Measurements from ENCODE around the gene PLEKHG5. TPM values are rescaled to one million over a fixed set of nuclear protein-coding genes. Genes with fewer than 3 reads are reported as not detected.

Gene PLEKHG5
- 16.8 TPM for total RNA-seq
- long read RNA-seq, full-length matches to known transcripts: 5 of 19 reads
- long read RNA-seq, partial matches to known transcripts: 6 of 19 reads
- long read RNA-seq, other reads (novel, unspliced or antisense): 8 of 19 reads

DNA sequence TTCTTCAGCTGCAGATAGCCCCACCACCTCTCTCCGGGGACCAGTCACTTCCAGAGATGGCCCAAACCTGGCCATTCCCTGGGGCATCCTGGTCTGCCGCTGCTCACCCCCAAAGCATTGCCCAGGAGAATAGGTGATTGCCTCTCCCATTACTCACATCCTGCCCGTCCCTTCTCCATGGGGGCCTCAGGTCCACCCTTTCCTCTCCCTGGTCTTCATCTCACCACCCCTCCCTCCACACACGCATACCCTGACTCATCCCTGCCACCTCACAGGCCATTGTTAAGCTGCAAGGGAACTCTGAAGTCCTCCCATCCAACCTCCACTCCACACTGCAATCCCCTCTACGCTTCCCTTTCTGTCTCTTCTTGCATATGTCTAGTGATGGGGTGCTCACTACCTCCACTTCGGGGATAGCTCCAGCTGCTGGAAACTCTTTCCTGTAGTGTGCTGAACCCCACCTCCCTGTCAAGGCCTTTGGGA, at the start of gene PLEKHG5:
Gene PLEKHG5, minus strand, starts transcription at position 188 of the 483 bp plus-strand sequence. CDS start 14,096 bp downstream, outside the sequence.
- intact Hi-C loops (cut with DNase I): no loop called here
- DNase-seq (ENCODE audit: missing footprints) (no peak), ATAC-seq (no peak)

DNA sequence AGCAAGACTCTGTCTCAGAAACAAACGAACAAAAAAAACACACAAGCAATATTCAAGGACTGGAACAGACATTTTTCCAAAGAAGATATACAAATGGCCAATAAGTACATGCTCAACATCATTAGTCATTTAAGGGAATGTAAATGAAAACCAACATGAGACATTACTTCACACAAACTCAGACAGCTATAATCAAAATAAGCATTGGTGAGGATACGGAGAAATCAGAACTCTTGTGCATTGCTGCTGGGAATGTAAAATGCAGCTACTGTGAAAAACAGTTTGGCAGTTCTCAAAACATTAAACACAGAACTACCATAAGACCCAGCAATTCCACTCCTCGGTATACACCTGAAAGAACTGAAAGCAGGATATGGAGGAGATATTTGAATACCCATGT, 47.5 kb upstream of the PLEKHG5 start:
- DNase-seq (ENCODE audit: missing footprints): no peak

DNA sequence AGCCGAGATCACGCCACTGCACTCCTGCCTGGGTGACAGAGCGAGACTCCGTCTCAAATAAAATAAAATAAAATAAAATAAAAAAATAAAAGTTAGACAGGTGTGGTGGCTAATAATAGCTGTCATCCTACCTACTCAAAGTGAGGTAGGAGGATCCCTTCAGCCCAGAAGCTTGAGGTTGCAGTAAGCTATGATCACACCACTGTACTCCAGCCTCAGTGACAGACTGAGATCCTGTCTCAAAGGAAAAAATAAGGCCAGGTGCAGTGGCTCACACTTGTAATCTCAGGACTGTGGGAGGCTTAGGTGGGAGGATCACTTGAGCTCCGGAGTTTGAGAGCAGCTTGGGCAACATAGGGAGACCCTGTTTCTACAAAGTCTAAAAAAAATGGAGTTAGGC, 44.8 kb upstream of the PLEKHG5 start:
- intact Hi-C loops (cut with DNase I): no loop called here
- DNase-seq (ENCODE audit: missing footprints): no peak
- no peak for ATAC-seq

More for the DNA sequence above, 47.5 kb upstream of the PLEKHG5 start:
- ATAC-seq: no peak
- intact Hi-C loops (cut with DNase I): no loop called here

DNA sequence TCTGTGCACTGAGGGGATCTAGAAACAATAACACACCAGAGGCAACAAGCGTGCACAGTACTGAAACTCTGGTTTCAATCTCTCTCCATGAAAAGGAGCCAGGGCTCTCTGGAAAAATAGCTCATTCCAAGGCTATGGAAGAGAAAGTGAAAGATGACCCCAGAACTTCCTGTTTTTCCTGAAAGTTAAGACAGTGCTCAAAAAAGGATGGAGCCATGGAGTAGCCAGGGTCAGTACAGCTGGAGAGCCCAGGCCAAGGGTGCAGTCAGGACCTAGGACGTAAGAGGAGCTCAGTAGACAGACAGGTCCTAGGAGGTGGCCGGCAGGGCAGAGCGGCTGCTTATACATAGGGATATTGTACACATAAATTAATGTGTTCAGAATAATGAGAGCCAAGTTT, 43.7 kb upstream of the PLEKHG5 start:
- DNase-seq (ENCODE audit: missing footprints) (no peak), ATAC-seq (no peak)
- intact Hi-C loops (cut with DNase I): no loop called here

DNA sequence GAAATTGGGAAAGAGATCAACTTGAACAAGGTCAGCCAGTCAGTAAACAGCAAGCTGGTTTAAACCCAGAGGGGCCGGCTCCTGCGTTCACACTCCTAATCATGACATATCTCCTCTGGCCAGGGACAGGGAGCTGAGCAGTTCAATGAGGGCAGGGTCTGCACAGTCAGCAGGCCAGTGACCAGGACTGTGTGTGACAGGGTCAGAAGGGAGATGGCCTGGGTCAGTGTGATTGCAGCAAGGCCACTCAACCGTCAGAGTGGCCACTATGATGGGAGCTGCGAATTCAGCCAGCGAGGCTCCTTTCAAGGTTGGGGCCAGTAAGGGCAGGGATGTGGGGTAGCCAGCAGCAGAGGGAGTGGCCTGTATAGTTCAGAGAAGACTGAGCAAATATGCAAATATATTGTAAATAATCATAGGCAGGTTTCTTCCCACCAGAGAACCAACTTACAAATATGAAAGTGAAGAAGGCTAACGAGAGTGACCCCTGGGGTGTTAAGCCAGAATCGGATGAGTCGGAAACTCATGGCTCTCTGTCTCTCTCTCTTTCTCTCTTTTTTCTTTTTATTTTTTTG, 42.9 kb upstream of the PLEKHG5 start:
- ATAC-seq (no peak), DNase-seq (ENCODE audit: missing footprints) (no peak)
- intact Hi-C loops (cut with DNase I): no loop called here

- intact Hi-C loops (cut with DNase I): no loop called here
- ATAC-seq: no peak
- no peak for DNase-seq (ENCODE audit: missing footprints)
Measured at GRCh38 chr1:6531996-6532395, 40.5 kb upstream of the PLEKHG5 start.

- intact Hi-C loops (cut with DNase I): no loop called here
- ATAC-seq: no peak
- DNase-seq (ENCODE audit: missing footprints): no peak
Measured at GRCh38 chr1:6530504-6531160, 39.2 kb upstream of the PLEKHG5 start.

- DNase-seq (ENCODE audit: missing footprints): no peak
- ATAC-seq: no peak
- intact Hi-C loops (cut with DNase I): no loop called here
Measured at GRCh38 chr1:6528492-6528891, 37.0 kb upstream of the PLEKHG5 start.

DNA sequence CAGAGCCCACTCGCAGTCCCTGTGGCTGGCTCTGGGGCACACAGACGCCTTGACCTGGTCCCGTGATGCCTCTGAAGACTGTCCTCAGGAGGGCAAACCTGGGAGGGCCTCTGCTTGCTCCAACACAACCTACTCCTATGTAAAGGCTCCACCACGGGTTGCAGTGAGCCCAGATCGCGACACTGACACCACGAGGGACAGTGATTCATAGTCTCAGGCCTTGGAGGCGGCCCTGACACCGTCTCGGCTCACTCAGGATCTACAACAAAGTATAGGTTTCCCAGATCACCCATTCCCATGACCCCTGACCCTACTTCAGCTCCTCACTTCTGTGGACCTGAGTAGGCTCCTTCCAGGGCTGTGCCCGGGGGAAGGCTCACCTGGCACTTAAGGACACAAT, 34.8 kb upstream of the PLEKHG5 start:
- ATAC-seq (no peak), DNase-seq (ENCODE audit: missing footprints) (no peak)
- intact Hi-C loops (cut with DNase I): no loop called here

- no peak for DNase-seq (ENCODE audit: missing footprints)
- peak; percentile 63 for ATAC-seq
- intact Hi-C loops (cut with DNase I): loop anchor here (2.0 kb wide), 1 partner anchor 35 kb away; no protein-coding TSS in a partner anchor
Measured at GRCh38 chr1:6523566-6523965, 32.1 kb upstream of the PLEKHG5 start.

GRCh38 chr1:6521536-6521935, 30.1 kb upstream of the PLEKHG5 start:
- no peak for ATAC-seq
- intact Hi-C loops (cut with DNase I): no loop called here
- DNase-seq (ENCODE audit: missing footprints): peak; percentile 32

- intact Hi-C loops (cut with DNase I): no loop called here
- peak; percentile 71 for DNase-seq (ENCODE audit: missing footprints)
- ATAC-seq: peak; percentile 73
Measured at GRCh38 chr1:6519935-6520671, 28.6 kb upstream of the PLEKHG5 start.

- peak; percentile 69 for DNase-seq (ENCODE audit: missing footprints)
- ATAC-seq: peak; percentile 41
- intact Hi-C loops (cut with DNase I): no loop called here
Measured at GRCh38 chr1:6519491-6519934, 28.0 kb upstream of the PLEKHG5 start.

DNA sequence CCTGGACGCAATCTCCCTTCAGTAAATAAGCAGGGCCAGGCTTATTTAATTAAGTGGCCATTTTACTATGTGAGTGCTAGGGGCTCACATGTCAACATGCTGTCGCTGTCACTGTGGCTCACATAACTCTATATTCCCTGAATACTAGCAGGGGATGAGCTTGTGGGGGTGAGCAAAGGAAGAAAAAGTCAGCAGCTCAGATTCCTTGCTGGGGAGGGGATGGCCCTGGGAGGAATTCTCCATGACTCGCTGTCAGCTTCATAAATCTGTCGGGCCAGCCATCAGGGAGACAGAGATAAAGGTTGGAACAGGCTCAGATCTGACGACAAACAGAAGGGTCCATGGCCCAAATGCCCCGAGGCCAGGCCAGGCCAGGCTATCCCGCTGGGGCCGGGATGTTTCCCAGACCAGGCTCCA, 26.0 kb upstream of the PLEKHG5 start:
- intact Hi-C loops (cut with DNase I): no loop called here
- no peak for ATAC-seq
- peak; percentile 33 for DNase-seq (ENCODE audit: missing footprints)

DNA sequence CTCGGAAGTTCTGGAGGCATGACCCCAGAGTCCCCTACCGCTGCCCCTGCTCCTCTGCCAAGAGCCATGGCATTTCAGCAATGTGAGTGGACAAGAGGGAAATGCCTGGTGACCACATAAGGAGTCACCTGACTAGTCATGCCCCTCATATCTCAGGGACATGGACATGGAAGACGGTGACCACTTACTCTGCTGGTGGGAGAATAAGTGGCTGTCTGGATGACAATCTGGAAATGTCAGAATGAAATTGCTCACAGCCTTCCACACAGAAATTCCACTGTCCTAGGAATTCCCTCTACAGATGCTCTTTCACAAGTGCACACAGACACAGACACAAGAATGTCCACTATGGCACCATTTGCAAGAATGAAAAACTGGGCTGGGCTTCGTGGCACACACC, 24.3 kb upstream of the PLEKHG5 start:
- ATAC-seq (no peak), DNase-seq (ENCODE audit: missing footprints) (peak; percentile 41)
- intact Hi-C loops (cut with DNase I): no loop called here

GRCh38 chr1:6513320-6513801, 21.9 kb upstream of the PLEKHG5 start:
- DNase-seq (ENCODE audit: missing footprints) (peak; percentile 53), ATAC-seq (peak; percentile 47)
- intact Hi-C loops (cut with DNase I): no loop called here

DNA sequence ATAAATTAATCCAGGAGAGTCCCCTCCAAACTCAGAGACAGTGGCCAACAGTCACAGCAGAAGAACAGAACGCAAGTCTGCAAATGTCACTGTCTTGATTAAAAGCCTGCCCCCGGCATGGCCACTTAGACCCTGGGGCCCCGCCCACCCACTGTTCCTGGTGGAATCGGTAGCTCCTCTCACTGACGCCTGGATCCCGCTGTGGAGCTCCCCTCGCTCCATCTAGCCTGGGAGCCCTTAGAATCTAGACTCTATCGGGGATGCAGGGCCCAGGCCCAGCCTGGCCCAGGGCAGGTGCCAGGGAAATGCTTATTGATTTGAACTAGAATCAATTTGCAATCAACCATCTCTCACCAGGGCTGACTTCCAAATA, 21.4 kb upstream of the PLEKHG5 start:
- DNase-seq (ENCODE audit: missing footprints) (no peak), ATAC-seq (no peak)
- intact Hi-C loops (cut with DNase I): no loop called here

DNA sequence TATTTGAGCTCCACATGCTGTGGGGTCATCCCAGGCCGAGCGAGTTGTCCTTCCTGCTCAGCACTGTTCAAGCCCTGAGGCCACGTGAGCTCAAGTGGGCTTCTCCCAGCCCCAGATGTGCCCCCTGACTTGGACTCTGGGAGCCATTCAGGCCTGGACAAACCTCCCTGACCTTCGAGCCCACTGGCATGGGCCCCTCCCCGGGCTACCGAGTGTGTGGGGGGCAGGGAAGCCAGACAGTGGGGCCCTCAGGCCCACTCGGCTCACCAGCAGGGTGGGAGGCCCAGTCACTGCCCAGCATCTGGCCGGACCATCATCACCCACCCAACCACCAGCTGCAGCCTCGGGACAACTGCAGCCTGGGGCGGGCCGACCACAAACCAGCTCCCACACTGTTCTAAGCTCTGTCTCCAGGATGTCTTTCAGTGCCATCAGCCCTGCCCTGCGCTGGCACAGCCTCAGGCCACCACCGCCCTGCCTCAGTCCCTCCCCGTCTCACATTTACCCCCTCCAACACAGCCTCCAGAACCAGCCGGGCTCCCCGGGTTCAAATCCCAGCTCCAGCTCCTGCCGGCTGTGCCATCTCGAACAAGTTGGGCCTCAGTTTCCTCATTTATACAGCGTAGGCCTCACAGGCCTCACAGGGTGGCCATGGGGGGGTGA, 20.9 kb upstream of the PLEKHG5 start:
- DNase-seq (ENCODE audit: missing footprints): no peak
- intact Hi-C loops (cut with DNase I): no loop called here
- ATAC-seq: no peak

Measured in Right ventricle myocardium inferior (tissue), 1 donor.